ENCODE results near the gene ARHGEF2.

Gene ARHGEF2

GRCh38 chr1:155978325-155978972, at the start of gene ARHGEF2:
TSS of gene ARHGEF2 (minus strand) at chr1:155978547. CDS start at chr1:155978427, 120 bp downstream.
- peak; percentile 86 for DNase-seq

GRCh38 chr1:156026588-156026987, 48.2 kb upstream of the ARHGEF2 start:
- DNase-seq: no peak

- DNase-seq: no peak
Observed at GRCh38 chr1:156025876-156026275, 47.5 kb upstream of the ARHGEF2 start.

- no peak for DNase-seq
Observed at GRCh38 chr1:156024801-156025200, 46.5 kb upstream of the ARHGEF2 start.

- no peak for DNase-seq
Observed at GRCh38 chr1:156021954-156022353, 43.6 kb upstream of the ARHGEF2 start.

- no peak for DNase-seq
Observed at GRCh38 chr1:156021093-156021428, 42.7 kb upstream of the ARHGEF2 start.

GRCh38 chr1:156020293-156021092, 42.1 kb upstream of the ARHGEF2 start, which contains the start of gene SSR2:
TSS of gene SSR2 (minus strand) at chr1:156020951. CDS start at chr1:156020167, 784 bp downstream.
- peak; percentile 75 for DNase-seq

GRCh38 chr1:156019946-156020292, 41.6 kb upstream of the ARHGEF2 start:
- no peak for DNase-seq

GRCh38 chr1:156014829-156015228, 36.5 kb upstream of the ARHGEF2 start:
- DNase-seq: no peak

- DNase-seq: no peak
Observed at GRCh38 chr1:156012051-156012817, 33.9 kb upstream of the ARHGEF2 start.

GRCh38 chr1:156009404-156009803, 31.1 kb upstream of the ARHGEF2 start:
- DNase-seq: no peak

GRCh38 chr1:156006666-156007376, 28.5 kb upstream of the ARHGEF2 start:
- DNase-seq: no peak

- DNase-seq: no peak
Observed at GRCh38 chr1:156004843-156005584, 26.7 kb upstream of the ARHGEF2 start.

- no peak for DNase-seq
Observed at GRCh38 chr1:156003923-156004188, 25.5 kb upstream of the ARHGEF2 start.

- no peak for DNase-seq
Observed at GRCh38 chr1:156002188-156002911, 24.0 kb upstream of the ARHGEF2 start.

GRCh38 chr1:156001662-156002171, 23.4 kb upstream of the ARHGEF2 start:
- DNase-seq: no peak

- no peak for DNase-seq
Observed at GRCh38 chr1:156001021-156001661, 22.8 kb upstream of the ARHGEF2 start.

GRCh38 chr1:155999964-156000363, 21.6 kb upstream of the ARHGEF2 start:
- DNase-seq: no peak

GRCh38 chr1:155996166-155996565, 17.8 kb upstream of the ARHGEF2 start:
- DNase-seq: no peak

- DNase-seq: no peak
Observed at GRCh38 chr1:155993595-155993994, 15.2 kb upstream of the ARHGEF2 start.
